Stimulated activated CD4-positive, alpha-beta T cell treated with anti-CD3 and anti-CD28 coated beads, Interleukin-1b, Interleukin-23, amount 100 ng/mL, for 48 hours (primary cell): ENCODE results near the gene INHBB.
A peak's percentile ranks its signal among the peaks of the same experiment; 100 is the strongest.
"Not testable (repeated sequence)": the region's sequence is repeated elsewhere in the genome, so short reads cannot be mapped to it uniquely, and the experiment has no call there.

Experiments
- DNase-seq: peaks from one replicate; pipeline ENCODE4 v3.0.0-alpha.2; 2020

INHBB gene

DNA sequence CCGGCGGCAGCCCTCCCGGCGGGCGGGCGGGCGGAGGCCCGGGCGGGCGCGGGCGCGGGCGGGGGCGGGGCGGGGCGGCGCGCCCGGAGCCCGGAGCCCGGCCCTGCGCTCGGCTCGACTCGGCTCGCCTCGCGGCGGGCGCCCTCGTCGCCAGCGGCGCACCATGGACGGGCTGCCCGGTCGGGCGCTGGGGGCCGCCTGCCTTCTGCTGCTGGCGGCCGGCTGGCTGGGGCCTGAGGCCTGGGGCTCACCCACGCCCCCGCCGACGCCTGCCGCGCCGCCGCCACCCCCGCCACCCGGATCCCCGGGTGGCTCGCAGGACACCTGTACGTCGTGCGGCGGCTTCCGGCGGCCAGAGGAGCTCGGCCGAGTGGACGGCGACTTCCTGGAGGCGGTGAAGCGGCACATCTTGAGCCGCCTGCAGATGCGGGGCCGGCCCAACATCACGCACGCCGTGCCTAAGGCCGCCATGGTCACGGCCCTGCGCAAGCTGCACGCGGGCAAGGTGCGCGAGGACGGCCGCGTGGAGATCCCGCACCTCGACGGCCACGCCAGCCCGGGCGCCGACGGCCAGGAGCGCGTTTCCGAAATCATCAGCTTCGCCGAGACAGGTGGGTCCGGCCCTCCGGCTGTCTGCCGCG, at the start of gene INHBB:
Gene INHBB (plus strand): TSS at position 111 of the 641 bp plus-strand sequence. CDS start 53 bp downstream, at position 164.
- DNase-seq, result no peak

DNA sequence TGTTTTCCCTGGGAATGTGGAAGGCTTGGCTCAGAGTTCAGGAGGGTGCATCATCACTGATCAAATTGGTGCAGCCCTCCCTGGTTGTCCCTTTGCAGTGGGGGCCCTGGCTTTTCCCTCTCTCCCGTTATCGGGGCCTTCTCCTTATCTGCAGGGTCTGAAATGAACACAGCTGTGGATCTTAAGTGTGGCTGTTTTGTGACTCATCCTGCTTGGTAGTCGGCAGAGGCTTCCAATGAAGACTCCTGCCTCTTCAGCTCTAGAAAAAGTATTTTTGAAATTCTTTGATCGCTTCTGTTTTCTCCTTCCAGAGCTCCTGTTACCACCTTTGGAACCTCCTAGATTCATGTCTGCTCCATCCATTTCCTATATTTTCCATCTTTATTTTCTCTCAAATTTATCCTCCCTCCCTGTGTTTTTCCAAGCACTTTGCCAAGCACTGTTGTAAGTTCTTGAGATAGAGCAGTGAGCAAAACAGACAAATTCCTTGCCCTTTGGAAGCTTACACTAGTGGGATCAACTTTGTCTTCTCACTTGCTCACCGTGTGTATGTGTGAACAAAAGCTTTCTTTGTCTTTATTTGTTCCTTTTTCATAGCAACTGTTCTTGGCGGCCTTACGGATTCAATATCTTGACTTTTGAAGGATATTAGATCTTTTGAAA, 47.6 kb upstream of the INHBB start:
- no peak for DNase-seq

DNA sequence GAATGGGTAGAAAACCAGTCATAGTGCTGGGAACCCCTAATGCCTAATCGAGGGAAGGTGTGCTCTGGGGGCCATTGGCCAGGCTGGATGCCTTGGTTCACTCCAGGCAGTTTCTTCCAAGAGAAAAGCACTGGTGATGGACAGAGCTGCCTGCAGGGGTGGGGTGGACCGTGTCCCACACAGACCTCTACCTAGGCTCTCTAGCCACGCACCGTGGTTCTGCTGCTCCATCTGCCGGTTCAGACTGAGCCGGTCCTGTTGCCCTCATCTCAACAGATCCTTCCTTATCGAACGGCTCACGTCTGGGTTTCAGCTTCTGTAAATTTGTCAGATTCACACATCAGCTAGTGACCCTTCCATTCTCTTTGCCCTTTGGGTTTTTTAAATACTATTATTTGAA, 46.9 kb upstream of the INHBB start:
- DNase-seq, result no peak

GRCh38 chr2:120299561-120299960, 46.4 kb upstream of the INHBB start:
- DNase-seq, result no peak

DNA sequence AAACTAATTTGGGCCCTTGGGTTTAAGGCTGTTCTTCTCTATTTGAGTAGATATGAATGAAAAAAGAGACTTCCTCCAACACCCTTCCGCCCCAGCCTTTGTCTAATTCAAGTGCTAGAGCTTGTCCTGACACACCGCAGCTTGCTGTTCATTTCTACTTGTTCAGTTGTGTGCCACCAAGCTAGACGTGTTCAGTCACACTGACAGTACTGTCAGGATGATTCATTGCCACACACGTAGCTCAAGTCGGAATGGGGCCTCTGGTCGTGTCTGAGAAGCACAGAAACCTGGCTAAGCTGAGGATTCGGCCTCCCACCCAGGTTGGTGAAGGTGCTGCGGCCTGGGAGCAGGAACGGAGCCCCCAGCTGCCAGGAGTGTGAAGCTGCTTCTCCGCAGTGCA, 45.6 kb upstream of the INHBB start:
- no peak for DNase-seq

GRCh38 chr2:120301284-120301683, 44.7 kb upstream of the INHBB start:
- DNase-seq, result no peak

DNA sequence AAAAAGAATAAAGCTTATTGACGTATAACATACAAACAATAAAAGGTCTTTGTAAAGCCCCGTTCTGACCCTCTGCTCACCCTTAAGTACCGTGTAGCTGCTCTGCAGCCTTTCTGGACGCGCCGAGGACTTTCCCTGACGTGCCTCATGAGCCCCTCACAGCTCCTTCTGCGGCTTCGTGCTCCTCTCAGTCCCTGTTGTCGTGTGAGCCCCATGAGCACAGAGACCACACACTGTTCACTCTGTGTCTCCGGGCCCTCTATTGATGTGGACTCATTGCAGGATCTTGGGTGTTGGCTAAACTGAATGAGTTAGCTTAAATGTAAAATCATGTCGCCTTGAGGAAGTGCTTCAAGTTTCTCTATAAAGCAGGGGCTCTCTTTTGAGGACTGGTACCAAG, 43.6 kb upstream of the INHBB start:
- no peak for DNase-seq

DNA sequence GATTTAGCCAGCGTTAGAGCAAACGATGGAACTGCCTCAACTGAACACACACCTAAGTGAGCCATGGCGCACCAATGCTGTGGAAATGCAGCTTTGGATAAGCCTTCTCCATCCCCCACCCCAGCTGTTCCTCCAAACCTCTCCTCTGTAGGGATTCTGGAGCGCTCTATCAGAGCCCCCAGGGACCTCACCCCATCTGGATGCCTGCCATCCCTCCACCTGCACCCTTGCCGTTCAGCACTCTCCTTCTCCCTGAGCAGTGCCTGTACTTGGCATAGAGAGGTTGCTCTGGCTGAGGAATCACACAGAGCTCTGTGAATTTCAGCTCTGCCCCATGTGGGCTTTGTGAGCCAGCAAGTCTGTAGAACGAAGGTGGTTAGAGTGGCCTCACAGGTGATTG, 42.8 kb upstream of the INHBB start:
- no peak for DNase-seq

GRCh38 chr2:120305296-120305695, 40.6 kb upstream of the INHBB start:
- no peak for DNase-seq

DNA sequence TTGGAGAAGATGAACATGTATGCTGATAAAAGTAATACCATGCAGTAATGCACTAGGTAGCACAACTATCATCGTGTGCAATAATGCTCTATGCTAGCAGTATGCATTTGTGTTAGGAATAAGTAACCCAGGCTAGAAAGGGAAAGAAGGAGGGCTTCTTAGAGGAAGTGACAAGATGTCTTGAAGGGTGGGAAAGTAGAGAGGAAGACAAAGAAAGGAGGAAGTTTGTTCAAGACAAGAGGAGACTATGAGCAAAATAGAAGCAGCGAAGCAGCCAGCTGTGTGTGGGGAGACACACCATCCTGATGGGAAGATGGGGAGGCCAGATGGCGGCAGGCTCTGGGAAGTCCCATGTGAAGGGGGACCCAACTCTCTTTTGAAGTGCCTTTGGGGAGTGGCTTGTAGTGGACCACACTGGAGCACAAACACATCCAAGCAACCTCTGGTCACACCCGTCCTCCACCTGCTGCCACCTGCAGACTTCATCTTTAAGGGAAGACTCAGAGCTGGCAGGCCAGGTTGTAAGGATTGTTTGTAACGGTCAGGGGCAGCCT, 39.9 kb upstream of the INHBB start:
- DNase-seq, result no peak

- DNase-seq, result no peak
These were observed 38.5 kb upstream of the INHBB start for GRCh38 chr2:120307482-120307881.

DNA sequence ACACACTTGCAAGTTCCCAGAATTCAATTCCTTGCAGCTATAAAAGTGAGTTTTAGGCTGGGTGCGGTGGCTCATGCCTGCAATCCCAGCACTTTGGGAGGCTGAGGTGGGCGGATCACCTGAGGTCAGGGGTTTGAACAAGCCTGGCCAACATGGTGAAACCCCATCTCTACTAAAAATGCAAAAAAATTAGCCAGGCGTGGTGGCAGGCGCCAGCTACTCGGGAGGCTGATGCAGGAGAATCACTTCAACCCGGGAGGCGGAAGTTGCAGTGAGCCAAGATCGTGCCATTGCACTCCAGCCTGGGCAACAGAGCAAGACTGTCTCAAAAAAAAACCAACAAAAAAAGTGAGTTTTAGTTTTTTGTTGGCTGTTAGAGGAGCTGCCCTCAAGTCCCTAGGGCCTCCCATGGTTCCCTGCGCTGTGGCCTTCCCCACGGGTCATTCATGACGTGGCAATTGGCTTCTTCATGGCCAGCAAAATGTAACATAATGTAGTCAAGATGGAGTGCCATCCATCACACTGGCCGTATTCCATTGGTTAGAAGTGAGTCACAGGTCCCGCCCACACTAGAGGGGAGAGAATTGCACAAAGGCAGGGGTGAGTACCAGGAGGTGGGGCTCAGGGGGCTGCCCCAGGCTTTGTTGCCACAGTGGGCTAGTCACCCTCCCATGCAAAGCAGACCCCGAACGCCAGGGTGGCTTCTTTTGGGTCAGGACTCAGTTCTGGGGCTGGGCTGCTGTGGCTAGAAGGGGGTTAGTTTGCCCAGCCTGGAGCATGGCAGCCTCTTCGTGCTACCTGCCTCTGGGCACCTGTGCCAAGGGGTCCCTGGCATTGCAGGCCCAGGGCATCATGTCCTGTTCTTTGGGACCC, 37.7 kb upstream of the INHBB start:
- no peak for DNase-seq

- no peak for DNase-seq
These were observed 35.8 kb upstream of the INHBB start for GRCh38 chr2:120310136-120310535.

GRCh38 chr2:120310841-120311240, 35.1 kb upstream of the INHBB start:
- not testable (repeated sequence) for DNase-seq

- no peak for DNase-seq
These were observed 33.9 kb upstream of the INHBB start for GRCh38 chr2:120312076-120312475.

GRCh38 chr2:120312860-120313694, 32.9 kb upstream of the INHBB start:
- peak; percentile 81 for DNase-seq

DNA sequence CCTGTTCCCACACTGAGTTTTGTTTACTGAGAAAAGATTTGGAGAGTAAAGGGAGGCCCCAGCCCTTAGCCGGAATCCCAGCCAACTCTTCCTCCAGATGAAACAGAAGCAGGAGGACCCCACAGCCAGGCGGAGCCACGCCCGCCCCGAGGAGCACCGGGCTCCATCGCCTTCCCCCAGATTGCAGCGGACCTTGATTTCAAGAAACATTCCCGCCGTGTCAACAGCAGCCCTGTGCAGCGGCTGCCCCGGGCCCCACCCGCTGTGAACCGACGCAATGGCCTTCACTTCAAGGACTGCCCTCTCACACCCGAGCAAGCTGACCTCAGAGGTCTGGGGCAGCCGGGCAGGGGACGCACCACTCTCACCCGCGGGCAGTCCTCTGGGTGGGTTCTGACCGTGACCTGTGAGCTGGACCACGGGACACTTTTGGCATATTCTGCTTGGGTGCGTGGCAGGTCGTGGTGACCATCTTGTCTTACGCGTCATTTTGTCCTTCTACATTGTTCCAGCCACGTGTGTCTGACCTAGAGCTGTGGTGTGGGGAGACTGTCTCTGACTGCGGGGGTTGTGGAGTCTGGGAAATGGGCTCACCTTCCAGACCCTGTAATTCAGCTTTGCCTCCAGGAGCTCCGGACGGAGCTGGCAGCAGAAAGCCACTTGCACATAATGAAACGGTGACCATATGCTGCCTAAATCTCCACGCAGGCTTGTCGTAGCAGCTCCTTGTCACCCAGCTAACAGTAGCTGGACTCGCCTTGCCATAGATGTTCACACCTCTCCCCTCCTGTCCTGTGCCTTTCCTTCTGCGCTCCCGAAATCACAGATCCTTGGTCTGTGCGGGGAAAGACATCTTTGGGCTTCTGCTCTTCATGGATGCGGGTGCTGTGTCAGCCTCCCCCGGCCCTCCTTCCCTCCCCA, 32.0 kb upstream of the INHBB start:
- no peak for DNase-seq

GRCh38 chr2:120314690-120315366, 31.1 kb upstream of the INHBB start:
- DNase-seq, result no peak

DNA sequence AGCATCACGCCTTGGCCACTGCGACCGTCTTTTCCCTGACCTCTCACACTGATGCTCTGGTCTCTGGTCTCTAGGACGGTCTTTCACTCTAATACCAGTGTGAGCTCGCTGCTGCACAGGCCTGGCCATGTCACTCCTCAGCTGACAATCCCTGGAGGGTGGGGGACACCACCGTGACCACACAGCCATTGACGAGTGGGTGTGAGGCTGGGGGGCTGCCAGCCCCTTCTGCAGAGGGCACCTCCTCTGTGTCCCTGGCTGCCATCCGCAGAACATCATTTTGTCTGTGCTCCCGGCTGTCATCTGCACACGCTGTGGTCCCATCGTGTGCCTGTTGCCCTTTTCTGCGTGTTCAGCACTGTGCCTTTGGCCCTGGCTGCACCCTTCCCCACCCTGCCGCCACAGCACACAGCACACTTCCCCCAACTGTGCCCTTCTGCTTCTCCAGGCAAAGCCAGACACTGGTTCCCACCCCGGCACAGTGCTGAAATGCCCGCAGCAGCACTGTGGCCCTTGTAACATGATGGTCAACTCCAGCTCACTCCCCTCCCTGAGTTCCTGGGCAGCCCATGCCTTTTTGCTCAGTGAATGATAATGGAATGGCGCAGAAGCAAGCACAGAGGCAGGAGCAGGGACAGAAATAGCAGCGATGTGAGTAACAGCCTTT, 30.4 kb upstream of the INHBB start:
- no peak for DNase-seq

DNA sequence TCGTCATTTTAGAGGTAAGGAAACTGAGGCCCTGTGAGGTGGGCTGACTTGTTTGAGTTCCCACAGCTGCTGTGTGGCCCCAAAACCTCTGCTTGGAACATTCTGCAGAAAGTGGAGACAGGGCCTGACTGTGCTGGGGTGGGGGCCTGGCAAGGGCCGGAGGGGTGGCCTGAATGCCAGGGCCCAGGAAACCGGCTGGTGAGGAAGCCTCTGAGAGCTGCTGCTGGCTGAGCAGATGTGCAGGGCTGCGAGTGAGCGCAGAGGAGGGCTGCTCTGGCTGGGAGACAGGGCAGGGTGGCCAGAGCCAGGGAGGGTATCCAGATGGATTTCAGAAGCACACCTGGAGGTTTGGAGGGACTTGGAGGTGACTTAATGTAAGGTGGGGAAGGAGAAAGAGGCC, 29.9 kb upstream of the INHBB start:
- DNase-seq, result no peak
